Panc1 (cell line): ENCODE measurements around the gene JADE3. TPM values are rescaled to one million over a fixed set of nuclear protein-coding genes. Genes with fewer than 3 reads are reported as not detected.

Experiments
- ATAC-seq: fragments of 200-7000 bp; cut with Tn5 transposase; 2 replicates; pipeline ENCODE4 v1.9.1; 2020; ENCODE audit warnings: mild to moderate bottlenecking, moderate library complexity
- BruUV-seq: library from RNA; stranded (reverse); fragments of 400-500 nt; replicated peaks from 2 replicates; lab custom pipeline; 2021; lab: Mats Ljungman, UMichigan
- CTCF ChIA-PET: fragments of 300-600 bp; sonication (Branson Sonifier 250); formaldehyde crosslinking; loops from one replicate; lab custom pipeline; 2022; ENCODE audit warnings: antibody characterized with exemption; lab: Charles Lee
- POLR2A ChIA-PET: fragments of 300-600 bp; sonication (Branson Sonifier 250); formaldehyde crosslinking; loops from one replicate; lab custom pipeline; 2022; ENCODE audit warnings: antibody characterized with exemption; lab: Charles Lee
- DNase-seq: peaks from one replicate; pipeline ENCODE4 v3.0.0-alpha.2; 2010; ENCODE audit warnings: low read depth, low spot score
- H3K27ac ChIP-seq: 2 replicates; pipeline ENCODE4 v1.5.1; 2011; ENCODE audit warnings: mild to moderate bottlenecking, low read length, inconsistent platforms
- H3K27me3 ChIP-seq: fragments of 200-500 bp; sonication (Bioruptor generic); 2 replicates; pipeline ENCODE4 v1.6.0; 2014; ENCODE audit warnings: low read length, inconsistent platforms; ENCODE audit not compliant: control insufficient read depth, insufficient read depth
- H3K36me3 ChIP-seq: fragments of 200-500 bp; sonication (Bioruptor generic); 2 replicates; pipeline ENCODE4 v1.5.1; 2014; ENCODE audit warnings: inconsistent platforms, mild to moderate bottlenecking, low read length, moderate library complexity; ENCODE audit not compliant: control insufficient read depth, insufficient read depth
- H3K4me1 ChIP-seq: 2 replicates; pipeline ENCODE4 v1.5.1; 2011; ENCODE audit warnings: inconsistent platforms, mild to moderate bottlenecking, low read length, moderate library complexity; ENCODE audit not compliant: control insufficient read depth, insufficient read depth
- H3K4me3 ChIP-seq, 2 experiments: 2 replicates each; pipeline ENCODE4 v1.5.1; 2011 to 2012; ENCODE audit warnings: low read depth in 2 of 2, low read length in 2 of 2, mild to moderate bottlenecking in 2 of 2, inconsistent platforms in 1 of 2, moderate library complexity in 1 of 2
- H3K9me3 ChIP-seq: fragments of 200-500 bp; sonication (Bioruptor generic); 2 replicates; pipeline ENCODE4 v1.5.1; 2014; ENCODE audit warnings: low read depth, mild to moderate bottlenecking, inconsistent platforms, low read length, moderate library complexity; ENCODE audit not compliant: control insufficient read depth, insufficient read depth
- CTCF ChIP-seq: fragments of 450-650 bp; IDR thresholded peaks from 2 replicates; pipeline ENCODE4 v1.5.1; 2017; ENCODE audit warnings: mild to moderate bottlenecking
- POLR2AphosphoS5 ChIP-seq: IDR thresholded peaks from 2 replicates; pipeline ENCODE4 v1.6.1; 2012; ENCODE audit warnings: mild to moderate bottlenecking, low read depth, low read length, moderate library complexity
- REST ChIP-seq, 2 experiments: IDR thresholded peaks; 2 replicates each; pipeline ENCODE4 v1.6.1; 2011 to 2012; ENCODE audit warnings: low read depth in 2 of 2, control low read depth in 1 of 2, low read length in 1 of 2, mild to moderate bottlenecking in 1 of 2, moderate library complexity in 1 of 2; ENCODE audit not compliant: insufficient read depth in 1 of 2
- SIN3A ChIP-seq: IDR thresholded peaks from 2 replicates; pipeline ENCODE4 v1.6.1; 2012; ENCODE audit warnings: low read depth, mild to moderate bottlenecking, low read length, moderate library complexity, borderline replicate concordance; ENCODE audit not compliant: insufficient read depth
- TCF7L2 ChIP-seq: IDR thresholded peaks from 2 replicates; pipeline ENCODE4 v1.6.1; 2011; ENCODE audit warnings: mild to moderate bottlenecking, low read depth, low read length, inconsistent platforms
- in situ Hi-C: cut with HindIII; loops from 2 replicates; pipeline ENCODE4 v1.10.0; 2016; ENCODE audit warnings: low sequenced_read_pairs, low pct_unique_long_range_greater_than_20kb
- intact Hi-C: fragments of 100-400 bp; cut with micrococcal nuclease; formaldehyde crosslinking; loops from one replicate; pipeline ENCODE4 v1.10.0; 2022; ENCODE audit not compliant: unreplicated experiment
- total RNA-seq: library from RNA; stranded (reverse); gene quantifications from one replicate; pipeline ENCODE4 v1.2.1, GENCODE V29; 2021; ENCODE audit not compliant: unreplicated experiment

Gene JADE3
- total RNA-seq, 1 experiment from 2014 or later: 22.2 TPM

DNA sequence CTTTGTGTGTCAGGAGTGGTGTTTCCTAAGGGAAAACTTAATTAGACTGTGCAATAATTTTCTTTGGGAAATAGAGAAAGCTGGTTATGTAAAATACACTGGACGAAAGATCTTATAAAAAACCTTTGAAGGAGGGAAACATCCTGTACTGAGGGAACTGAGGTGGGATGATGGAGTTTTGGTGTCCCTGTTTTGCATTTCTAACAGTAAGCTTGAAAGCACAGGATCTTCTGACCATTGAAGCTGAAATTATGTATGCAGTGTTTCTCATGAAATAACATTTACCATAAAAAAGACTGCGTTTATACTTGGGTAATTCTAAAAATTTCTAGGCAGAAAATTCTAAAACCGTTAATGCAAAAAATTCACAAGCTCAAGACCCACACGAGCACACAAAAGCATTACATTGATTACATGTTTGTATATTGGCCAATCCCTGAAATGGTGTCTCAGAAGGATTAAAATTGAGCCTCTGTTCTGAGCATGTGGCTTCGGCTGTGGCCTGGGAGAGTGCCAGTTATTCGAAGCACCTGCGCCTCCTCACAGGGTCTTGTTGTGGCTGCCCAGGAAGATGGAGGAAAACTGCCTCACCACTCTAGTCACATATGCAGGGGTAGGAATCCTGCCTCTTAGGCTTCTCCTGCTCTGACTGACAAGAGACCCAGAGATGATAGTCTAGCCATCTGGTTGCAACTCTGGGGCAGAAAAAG lies 49.5 kb downstream of the JADE3 start:
- ChIA-PET POLR2A (interaction anchor here (0.6 kb wide), 1 partner anchor 142 kb away, joined by 3 read pairs; no protein-coding TSS in a partner anchor), CTCF (no interaction called here)
- H3K27ac ChIP-seq: no peak overlapping the region
- no peaks in the 10 kb centered on the region for H3K27me3 ChIP-seq
- BruUV-seq: no TSS peak
- in situ Hi-C loops (no loop called here), intact Hi-C loops (no loop called here)
- DNase-seq (no peak), ATAC-seq (no peak)
- no peak for TF ChIP-seq CTCF
- no peak for TF ChIP-seq POLR2AphosphoS5
- no peak for TF ChIP-seq REST (IDR thresholded peaks at IDR 0.05; ENCODE audit: insufficient read depth in 1 of 2, low read depth in 2 of 2, low read length in 1 of 2)
- TF ChIP-seq SIN3A: no peak
- TF ChIP-seq TCF7L2: no peak
- no peaks in the 10 kb centered on the region for H3K36me3 ChIP-seq
- no peak overlapping the region for H3K4me3 ChIP-seq
- no peaks in the 10 kb centered on the region for H3K9me3 ChIP-seq
- peaks cover 3% of the 10 kb centered on the region for H3K4me1 ChIP-seq

DNA sequence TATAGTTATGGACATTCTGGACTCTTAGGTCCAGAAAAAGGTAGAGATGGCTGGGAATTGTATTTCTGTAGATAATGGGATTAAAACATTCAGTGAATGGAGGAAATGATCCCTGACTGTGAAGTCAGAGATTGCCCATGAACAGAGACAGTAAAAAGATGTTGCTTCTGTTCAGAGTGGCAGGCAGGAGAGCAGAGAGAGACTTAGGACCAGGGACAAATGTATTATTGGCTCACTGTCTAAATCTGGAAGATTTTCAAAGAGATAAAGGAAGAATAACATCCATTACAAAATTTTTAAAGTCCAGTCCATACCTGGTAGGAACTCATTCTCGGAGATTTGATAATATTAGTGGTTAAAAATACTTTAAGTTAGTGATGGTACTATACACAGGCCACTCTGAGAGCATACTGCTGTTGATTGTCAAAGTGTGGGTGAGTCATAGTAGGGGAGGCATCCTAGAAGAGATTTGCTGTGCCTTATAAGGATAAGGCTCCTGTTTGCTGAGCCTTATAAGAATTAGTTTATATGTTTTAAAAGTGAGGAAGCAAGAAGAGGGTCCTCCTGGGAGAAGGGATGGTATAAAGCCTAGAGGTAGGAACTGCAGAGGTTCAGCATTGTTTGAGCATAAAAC lies 53.0 kb downstream of the JADE3 start:
- Histone ChIP-seq H3K9me3 (no peaks in the 10 kb centered on the region), H3K4me1 (peaks cover 3% of the 10 kb centered on the region)
- ATAC-seq: no peak

More for the DNA sequence above, 53.0 kb downstream of the JADE3 start:
- POLR2A ChIA-PET: no interaction called here
- Histone ChIP-seq H3K27ac (no peak overlapping the region), H3K36me3 (no peaks in the 10 kb centered on the region), H3K4me3 (no peak overlapping the region), H3K27me3 (no peaks in the 10 kb centered on the region)
- in situ Hi-C loops (no loop called here), intact Hi-C loops (no loop called here)
- no peak for TF ChIP-seq TCF7L2
- TF ChIP-seq REST (IDR thresholded peaks at IDR 0.05; ENCODE audit: insufficient read depth in 1 of 2, low read depth in 2 of 2, low read length in 1 of 2): no peak
- TF ChIP-seq CTCF: no peak
- TF ChIP-seq SIN3A: no peak
- no peak for TF ChIP-seq POLR2AphosphoS5
- BruUV-seq: no TSS peak
- CTCF ChIA-PET: no interaction called here
- DNase-seq: no peak
